Activated naive CD4-positive, alpha-beta T cell treated with anti-CD3 and anti-CD28 coated beads, Interleukin-2, amount 50 U/mL, for 24 hours (primary cell): ENCODE data around the gene KDM3B.
A peak's percentile ranks its signal among the peaks of the same experiment; 100 is the strongest.
"Not testable (repeated sequence)": the region's sequence is repeated elsewhere in the genome, so short reads cannot be mapped to it uniquely, and the experiment has no call there.

Experiments
- H3K27ac Mint-ChIP-seq: one replicate; pipeline ENCODE4 v1.8.0; 2021; ENCODE audit warnings: mild to moderate bottlenecking, mixed read lengths
- H3K27me3 Mint-ChIP-seq: one replicate; pipeline ENCODE4 v1.8.0; 2021; ENCODE audit warnings: mixed read lengths
- H3K36me3 Mint-ChIP-seq: one replicate; pipeline ENCODE4 v1.8.0; 2021; ENCODE audit warnings: mixed read lengths
- H3K4me1 Mint-ChIP-seq: one replicate; pipeline ENCODE4 v1.8.0; 2021; ENCODE audit warnings: mixed read lengths
- H3K4me3 Mint-ChIP-seq: one replicate; pipeline ENCODE4 v1.8.0; 2021; ENCODE audit warnings: mild to moderate bottlenecking, mixed read lengths
- H3K9me3 Mint-ChIP-seq: one replicate; pipeline ENCODE4 v1.8.0; 2021; ENCODE audit warnings: mixed read lengths

The KDM3B gene

DNA sequence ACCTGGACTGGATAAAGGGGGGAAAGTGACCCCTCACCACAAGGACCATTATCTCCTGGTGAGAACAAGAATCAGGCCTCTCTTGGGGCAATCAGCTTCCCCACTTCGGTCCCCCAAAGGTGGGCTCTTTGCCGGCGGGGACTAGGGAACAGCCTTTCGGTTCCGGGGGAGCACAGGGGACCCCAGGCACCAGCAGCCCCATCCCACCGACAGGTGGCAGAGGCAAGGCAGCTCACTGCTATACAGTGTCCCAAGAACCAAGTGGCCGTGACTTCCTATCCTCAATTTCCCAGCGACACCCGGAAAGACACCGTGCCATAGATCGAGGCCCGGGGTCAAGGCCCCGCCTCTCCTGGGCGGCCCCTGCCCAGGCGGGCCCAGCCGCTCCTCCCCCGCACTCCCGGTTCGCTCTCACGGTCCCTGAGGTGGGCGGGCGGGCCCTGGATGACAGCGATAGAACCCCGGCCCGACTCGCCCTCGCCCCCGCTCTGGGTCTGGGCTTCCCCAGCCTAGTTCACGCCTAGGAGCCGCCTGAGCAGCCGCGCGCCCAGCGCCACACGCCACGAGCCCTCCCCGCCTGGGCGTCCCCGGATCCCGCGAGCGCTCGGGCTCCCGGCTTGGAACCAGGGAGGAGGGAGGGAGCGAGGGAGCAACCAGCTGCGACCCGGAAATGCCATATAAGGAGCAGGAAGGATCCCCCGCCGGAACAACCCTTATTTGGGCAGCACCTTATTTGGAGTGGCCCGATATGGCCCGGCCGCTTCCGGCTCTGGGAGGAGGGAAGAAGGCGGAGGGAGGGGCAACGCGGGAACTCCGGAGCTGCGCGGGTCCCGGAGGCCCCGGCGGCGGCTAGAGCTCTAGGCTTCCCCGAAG is 112.1 kb downstream of the KDM3B start:
- no peaks in the 10 kb centered on the region for H3K9me3 Mint-ChIP-seq
- H3K27me3 Mint-ChIP-seq: no peaks in the 10 kb centered on the region
- H3K4me3 Mint-ChIP-seq: peak overlapping the region; percentile 88
- peaks cover 46% of the 10 kb centered on the region for H3K4me1 Mint-ChIP-seq
- peak overlapping the region; percentile 84 for H3K27ac Mint-ChIP-seq
- peaks cover 14% of the 10 kb centered on the region for H3K36me3 Mint-ChIP-seq

DNA sequence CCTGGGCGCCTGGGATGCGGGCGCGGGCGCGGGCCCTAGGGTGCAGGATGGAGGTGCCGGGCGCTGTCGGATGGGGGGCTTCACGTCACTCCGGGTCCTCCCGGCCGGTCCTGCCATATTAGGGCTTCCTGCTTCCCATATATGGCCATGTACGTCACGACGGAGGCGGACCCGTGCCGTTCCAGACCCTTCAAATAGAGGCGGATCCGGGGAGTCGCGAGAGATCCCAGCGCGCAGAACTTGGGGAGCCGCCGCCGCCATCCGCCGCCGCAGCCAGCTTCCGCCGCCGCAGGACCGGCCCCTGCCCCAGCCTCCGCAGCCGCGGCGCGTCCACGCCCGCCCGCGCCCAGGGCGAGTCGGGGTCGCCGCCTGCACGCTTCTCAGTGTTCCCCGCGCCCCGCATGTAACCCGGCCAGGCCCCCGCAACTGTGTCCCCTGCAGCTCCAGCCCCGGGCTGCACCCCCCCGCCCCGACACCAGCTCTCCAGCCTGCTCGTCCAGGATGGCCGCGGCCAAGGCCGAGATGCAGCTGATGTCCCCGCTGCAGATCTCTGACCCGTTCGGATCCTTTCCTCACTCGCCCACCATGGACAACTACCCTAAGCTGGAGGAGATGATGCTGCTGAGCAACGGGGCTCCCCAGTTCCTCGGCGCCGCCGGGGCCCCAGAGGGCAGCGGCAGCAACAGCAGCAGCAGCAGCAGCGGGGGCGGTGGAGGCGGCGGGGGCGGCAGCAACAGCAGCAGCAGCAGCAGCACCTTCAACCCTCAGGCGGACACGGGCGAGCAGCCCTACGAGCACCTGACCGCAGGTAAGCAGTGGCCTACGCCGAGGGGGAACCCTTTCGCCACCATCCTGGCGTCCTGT is 113.0 kb downstream of the KDM3B start, which contains the start of gene EGR1:
Gene EGR1, plus strand, starts transcription at position 219 of the 864 bp plus-strand sequence. Its CDS starts 283 bp downstream, at position 502.
- Mint-ChIP-seq H3K36me3 (peaks cover 14% of the 10 kb centered on the region), H3K9me3 (no peaks in the 10 kb centered on the region), H3K27ac (peak within 1 kb of the TSS; percentile 84), H3K4me1 (peaks cover 37% of the 10 kb centered on the region), H3K4me3 (peak within 1 kb of the TSS; percentile 91), H3K27me3 (no peaks in the 10 kb centered on the region)

- Mint-ChIP-seq H3K9me3 (no peaks in the 10 kb centered on the region), H3K4me1 (peaks cover 29% of the 10 kb centered on the region), H3K36me3 (peaks cover 14% of the 10 kb centered on the region), H3K4me3 (peak overlapping the region; percentile 91), H3K27ac (no peak overlapping the region), H3K27me3 (no peaks in the 10 kb centered on the region)
These were observed 113.8 kb downstream of the KDM3B start for GRCh38 chr5:138466125-138466899.

- peaks cover 25% of the 10 kb centered on the region for H3K4me1 Mint-ChIP-seq
- H3K36me3 Mint-ChIP-seq: peaks cover 14% of the 10 kb centered on the region
- H3K27ac Mint-ChIP-seq: peak overlapping the region; percentile 69
- H3K9me3 Mint-ChIP-seq: no peaks in the 10 kb centered on the region
- H3K27me3 Mint-ChIP-seq: no peaks in the 10 kb centered on the region
- peak overlapping the region; percentile 91 for H3K4me3 Mint-ChIP-seq
These were observed 114.6 kb downstream of the KDM3B start for GRCh38 chr5:138466900-138467710.

GRCh38 chr5:138467711-138468132 is 115.2 kb downstream of the KDM3B start:
- no peaks in the 10 kb centered on the region for H3K27me3 Mint-ChIP-seq
- H3K4me3 Mint-ChIP-seq: peak overlapping the region; percentile 91
- peak overlapping the region; percentile 69 for H3K27ac Mint-ChIP-seq
- peaks cover 25% of the 10 kb centered on the region for H3K4me1 Mint-ChIP-seq
- no peaks in the 10 kb centered on the region for H3K9me3 Mint-ChIP-seq
- H3K36me3 Mint-ChIP-seq: peaks cover 14% of the 10 kb centered on the region

DNA sequence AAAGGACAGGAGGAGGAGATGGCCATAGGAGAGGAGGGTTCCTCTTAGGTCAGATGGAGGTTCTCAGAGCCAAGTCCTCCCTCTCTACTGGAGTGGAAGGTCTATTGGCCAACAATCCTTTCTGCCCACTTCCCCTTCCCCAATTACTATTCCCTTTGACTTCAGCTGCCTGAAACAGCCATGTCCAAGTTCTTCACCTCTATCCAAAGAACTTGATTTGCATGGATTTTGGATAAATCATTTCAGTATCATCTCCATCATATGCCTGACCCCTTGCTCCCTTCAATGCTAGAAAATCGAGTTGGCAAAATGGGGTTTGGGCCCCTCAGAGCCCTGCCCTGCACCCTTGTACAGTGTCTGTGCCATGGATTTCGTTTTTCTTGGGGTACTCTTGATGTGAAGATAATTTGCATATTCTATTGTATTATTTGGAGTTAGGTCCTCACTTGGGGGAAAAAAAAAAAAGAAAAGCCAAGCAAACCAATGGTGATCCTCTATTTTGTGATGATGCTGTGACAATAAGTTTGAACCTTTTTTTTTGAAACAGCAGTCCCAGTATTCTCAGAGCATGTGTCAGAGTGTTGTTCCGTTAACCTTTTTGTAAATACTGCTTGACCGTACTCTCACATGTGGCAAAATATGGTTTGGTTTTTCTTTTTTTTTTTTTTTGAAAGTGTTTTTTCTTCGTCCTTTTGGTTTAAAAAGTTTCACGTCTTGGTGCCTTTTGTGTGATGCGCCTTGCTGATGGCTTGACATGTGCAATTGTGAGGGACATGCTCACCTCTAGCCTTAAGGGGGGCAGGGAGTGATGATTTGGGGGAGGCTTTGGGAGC is 115.9 kb downstream of the KDM3B start:
- Mint-ChIP-seq H3K36me3 (peaks cover 14% of the 10 kb centered on the region), H3K4me1 (peaks cover 25% of the 10 kb centered on the region), H3K27ac (no peak overlapping the region), H3K27me3 (no peaks in the 10 kb centered on the region), H3K4me3 (peak overlapping the region; percentile 91), H3K9me3 (no peaks in the 10 kb centered on the region)

- Mint-ChIP-seq H3K9me3 (no peaks in the 10 kb centered on the region), H3K4me1 (peaks cover 25% of the 10 kb centered on the region), H3K36me3 (peaks cover 14% of the 10 kb centered on the region), H3K27me3 (no peaks in the 10 kb centered on the region), H3K27ac (no peak overlapping the region), H3K4me3 (peak overlapping the region; percentile 91)
These were observed 116.6 kb downstream of the KDM3B start for GRCh38 chr5:138468966-138469539.

GRCh38 chr5:138469540-138470321 is 117.2 kb downstream of the KDM3B start:
- Mint-ChIP-seq H3K27ac (no peak overlapping the region), H3K36me3 (peaks cover 14% of the 10 kb centered on the region), H3K27me3 (no peaks in the 10 kb centered on the region), H3K4me1 (peaks cover 25% of the 10 kb centered on the region), H3K9me3 (no peaks in the 10 kb centered on the region), H3K4me3 (no peak overlapping the region)

DNA sequence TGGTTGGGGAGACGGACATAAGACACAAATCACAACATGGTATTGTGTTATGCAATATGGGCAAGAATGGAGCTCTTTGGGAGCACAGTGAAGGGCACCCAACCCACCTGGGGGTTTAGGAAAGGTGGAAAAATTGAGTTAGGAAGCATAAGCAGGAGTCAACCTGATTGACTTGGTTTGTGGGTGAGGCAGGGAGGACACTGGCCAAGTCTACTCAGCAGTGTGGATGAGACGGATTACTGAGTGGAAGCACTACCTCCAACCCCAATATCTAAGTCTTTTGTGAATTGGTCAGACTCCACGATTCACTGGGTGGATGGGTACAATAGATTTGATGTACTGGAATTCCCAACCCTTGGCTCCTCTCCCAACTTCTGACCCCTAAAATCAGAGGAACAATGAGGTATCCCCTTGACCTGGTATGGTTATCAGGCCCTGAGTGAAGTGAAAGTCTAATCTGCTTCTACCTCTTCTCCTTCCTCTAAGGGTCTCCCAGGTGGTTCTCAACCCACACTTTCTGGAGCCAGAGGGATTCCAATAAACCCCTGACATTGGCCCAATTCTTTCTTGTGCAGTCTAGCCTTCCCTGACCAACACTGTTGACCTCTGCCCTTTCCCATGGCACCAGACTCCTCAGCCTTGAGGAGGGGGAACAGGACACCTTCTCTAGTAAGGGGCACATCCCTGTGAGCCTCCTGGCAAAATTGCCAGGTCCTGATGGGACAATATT is 118.0 kb downstream of the KDM3B start:
- no peak overlapping the region for H3K4me3 Mint-ChIP-seq
- peaks cover 25% of the 10 kb centered on the region for H3K4me1 Mint-ChIP-seq
- no peak overlapping the region for H3K27ac Mint-ChIP-seq
- H3K9me3 Mint-ChIP-seq: no peaks in the 10 kb centered on the region
- H3K27me3 Mint-ChIP-seq: no peaks in the 10 kb centered on the region
- peaks cover 14% of the 10 kb centered on the region for H3K36me3 Mint-ChIP-seq

DNA sequence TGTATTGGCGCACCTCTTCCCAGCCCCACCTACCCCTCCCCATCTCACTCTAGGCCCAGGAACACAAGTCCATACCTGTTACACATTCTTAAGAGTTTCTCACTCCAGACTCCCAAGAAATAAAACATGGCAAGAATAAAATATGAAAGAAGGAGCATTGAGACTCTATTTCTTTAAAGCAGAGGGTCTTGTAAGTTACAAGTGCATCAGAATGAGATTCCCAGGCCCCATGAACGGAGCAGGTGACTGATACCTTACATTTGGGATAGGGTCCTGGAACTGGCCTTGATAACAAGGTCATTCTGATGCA is 118.5 kb downstream of the KDM3B start:
- Mint-ChIP-seq H3K27me3 (no peaks in the 10 kb centered on the region), H3K4me1 (peaks cover 25% of the 10 kb centered on the region), H3K4me3 (no peak overlapping the region), H3K27ac (no peak overlapping the region), H3K9me3 (no peaks in the 10 kb centered on the region), H3K36me3 (peaks cover 14% of the 10 kb centered on the region)

DNA sequence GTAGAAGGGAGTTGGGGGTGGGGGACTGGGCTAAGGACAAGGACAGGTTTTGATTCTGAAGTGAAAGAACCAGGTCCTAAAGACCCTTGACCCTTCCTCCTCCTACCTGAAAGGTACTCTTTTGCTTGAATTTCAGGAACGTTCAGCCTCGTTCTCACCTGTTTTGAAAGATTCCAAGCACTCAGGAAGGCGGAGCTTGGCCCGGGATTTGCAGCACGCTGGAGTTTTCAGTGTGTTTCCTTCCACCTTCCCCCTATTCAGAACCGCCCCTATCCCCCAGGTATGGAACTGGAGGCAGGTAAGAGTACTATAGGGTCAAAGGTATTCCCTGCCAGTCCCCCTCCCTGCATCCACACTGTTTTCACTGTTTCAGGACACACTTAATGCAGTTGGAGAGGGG is 119.9 kb downstream of the KDM3B start:
- H3K9me3 Mint-ChIP-seq: no peaks in the 10 kb centered on the region
- no peak overlapping the region for H3K4me3 Mint-ChIP-seq
- H3K36me3 Mint-ChIP-seq: peaks cover 8% of the 10 kb centered on the region

DNA sequence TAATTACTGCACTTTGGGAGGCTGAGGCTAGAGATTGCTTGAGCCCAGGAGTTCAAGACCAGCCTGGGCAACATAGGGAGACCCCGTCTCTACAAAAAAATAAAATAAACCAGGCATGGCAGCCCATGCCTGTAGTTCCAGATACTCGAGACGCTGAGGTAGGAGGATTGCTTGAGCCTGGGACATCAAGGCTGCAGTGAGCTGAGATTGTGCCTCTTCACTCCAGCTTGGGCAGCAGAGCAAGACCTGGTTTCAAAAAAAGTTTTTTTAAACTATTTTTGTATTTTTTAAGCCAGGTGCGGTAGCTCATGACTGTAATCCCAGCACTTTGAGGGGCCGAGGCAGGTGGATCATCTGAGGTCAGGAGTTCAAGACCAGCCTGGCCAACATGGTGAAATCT is 120.7 kb downstream of the KDM3B start:
- not testable (repeated sequence) for H3K36me3 Mint-ChIP-seq, H3K9me3 Mint-ChIP-seq, H3K4me3 Mint-ChIP-seq, H3K4me1 Mint-ChIP-seq, H3K27me3 Mint-ChIP-seq, H3K27ac Mint-ChIP-seq

More for the DNA sequence above, 119.9 kb downstream of the KDM3B start:
- H3K27me3 Mint-ChIP-seq: no peaks in the 10 kb centered on the region
- H3K4me1 Mint-ChIP-seq: peaks cover 16% of the 10 kb centered on the region
- H3K27ac Mint-ChIP-seq: no peak overlapping the region

- H3K4me1 Mint-ChIP-seq: no peaks in the 10 kb centered on the region
- no peak overlapping the region for H3K4me3 Mint-ChIP-seq
These were observed 124.4 kb downstream of the KDM3B start for GRCh38 chr5:138476918-138477317.

More at GRCh38 chr5:138476918-138477317, 124.4 kb downstream of the KDM3B start:
- H3K36me3 Mint-ChIP-seq: no peaks in the 10 kb centered on the region
- H3K27me3 Mint-ChIP-seq: no peaks in the 10 kb centered on the region
- H3K27ac Mint-ChIP-seq: no peak overlapping the region
- H3K9me3 Mint-ChIP-seq: no peaks in the 10 kb centered on the region
